SK-N-SH (cell line): ENCODE measurements around the gene PROM2. TPM values are rescaled to one million over a fixed set of nuclear protein-coding genes. Genes with fewer than 3 reads are reported as not detected.

ENCODE experiments used
- CTCF ChIA-PET: fragments of 300-600, 350-600 bp; formaldehyde crosslinking; extraction: SDS; loops from one replicate; lab custom pipeline; 2021; lab: Yijun Ruan, JAX
- POLR2A ChIA-PET: fragments of 350-600 bp; sonication (Branson Sonifier 250); formaldehyde crosslinking; extraction: SDS; loops from one replicate; lab custom pipeline; 2020; ENCODE audit warnings: antibody characterized with exemption, inconsistent platforms; lab: Yijun Ruan, JAX
- DNase-seq: peaks from one replicate; pipeline ENCODE4 v3.0.0; 2012
- H2AFZ ChIP-seq: fragments of 200-600 bp; sonication (generic); 2 replicates; pipeline ENCODE4 v1.8.1; 2016; ENCODE audit warnings: antibody characterized with exemption, mild to moderate bottlenecking, low read depth
- H3F3A ChIP-seq: fragments of 200-600 bp; sonication (generic); replicated peaks from 2 replicates; pipeline ENCODE3; 2016; ENCODE audit warnings: antibody characterized with exemption, mild to moderate bottlenecking; ENCODE audit not compliant: insufficient read depth
- H3K27ac ChIP-seq, 2 experiments: fragments of 200-500 bp in 1 of 2; fragments of 200-600 bp in 1 of 2; sonication (Bioruptor generic) in 1 of 2; sonication (generic), shearing (Covaris generic) in 1 of 2; 2 replicates each; pipeline versions ENCODE4 v1.5.1 to v1.6.1; 2014 to 2016; ENCODE audit warnings: low read depth in 2 of 2, inconsistent platforms in 1 of 2, low read length in 1 of 2, mild to moderate bottlenecking in 1 of 2, mixed read lengths in 1 of 2
- H3K27me3 ChIP-seq: fragments of 200-600 bp; sonication (generic), shearing (Covaris generic); 2 replicates; pipeline ENCODE4 v1.6.1; 2016; ENCODE audit warnings: mixed run types; ENCODE audit not compliant: insufficient read depth
- H3K36me3 ChIP-seq, 2 experiments: fragments of 200-500 bp in 1 of 2; fragments of 200-600 bp in 1 of 2; sonication (Bioruptor generic) in 1 of 2; sonication (generic) in 1 of 2; replicated peaks in 1 of 2; 2 replicates each; pipeline versions ENCODE3 to v1.5.1; 2014 to 2016; ENCODE audit warnings: low read length in 1 of 2, mild to moderate bottlenecking in 1 of 2; ENCODE audit not compliant: insufficient read depth in 2 of 2, control insufficient read depth in 1 of 2
- H3K4me1 ChIP-seq, 2 experiments: fragments of 200-500 bp in 1 of 2; fragments of 200-600 bp in 1 of 2; sonication (Bioruptor generic) in 1 of 2; sonication (generic), shearing (Covaris generic) in 1 of 2; 2 replicates each; pipeline versions ENCODE4 v1.5.1 to v1.6.1; 2014 to 2016; ENCODE audit warnings: low read depth in 1 of 2, low read length in 1 of 2, mixed run types in 1 of 2; ENCODE audit not compliant: insufficient read depth in 2 of 2, control insufficient read depth in 1 of 2
- H3K4me2 ChIP-seq: fragments of 200-600 bp; sonication (generic), shearing (Covaris generic); 2 replicates; pipeline ENCODE4 v1.6.1; 2017; ENCODE audit warnings: mixed run types
- H3K4me3 ChIP-seq, 2 experiments: fragments of 200-500 bp in 1 of 2; fragments of 200-600 bp in 1 of 2; sonication (Bioruptor generic) in 1 of 2; sonication (generic), shearing (Covaris generic) in 1 of 2; 2 replicates each; pipeline versions ENCODE4 v1.5.1 to v1.8.1; 2014 to 2016; ENCODE audit warnings: low read depth in 2 of 2, inconsistent platforms in 1 of 2, low read length in 1 of 2, mild to moderate bottlenecking in 1 of 2, mixed read lengths in 1 of 2, moderate library complexity in 1 of 2
- H3K79me2 ChIP-seq: fragments of 200-600 bp; sonication (generic); 2 replicates; pipeline ENCODE4 v1.8.1; 2017; ENCODE audit warnings: mild to moderate bottlenecking; ENCODE audit not compliant: insufficient read depth
- H3K9ac ChIP-seq: fragments of 200-600 bp; sonication (generic); 2 replicates; pipeline ENCODE4 v1.6.1; 2017; ENCODE audit warnings: mixed run types
- H3K9me2 ChIP-seq: fragments of 200-600 bp; sonication (generic); 2 replicates; pipeline ENCODE4 v1.6.1; 2017; ENCODE audit warnings: mixed run types
- H3K9me3 ChIP-seq: fragments of 200-600 bp; sonication (generic); 2 replicates; pipeline ENCODE4 v1.6.1; 2017; ENCODE audit warnings: mixed run types, mild to moderate bottlenecking, moderate library complexity
- H4K20me1 ChIP-seq: fragments of 200-600 bp; sonication (generic); 2 replicates; pipeline ENCODE4 v1.6.1; 2017; ENCODE audit warnings: mild to moderate bottlenecking, mixed run types; ENCODE audit not compliant: insufficient read depth
- ELF1 ChIP-seq: IDR thresholded peaks from 2 replicates; pipeline ENCODE4 v1.4.0; 2012
- EP300 ChIP-seq, 2 experiments: IDR thresholded peaks; 2 replicates each; pipeline versions ENCODE4 v1.4.0 to v1.6.1; 2012; ENCODE audit warnings: borderline replicate concordance in 1 of 2, low read depth in 1 of 2, low read length in 1 of 2
- FOSL2 ChIP-seq: IDR thresholded peaks from 2 replicates; pipeline ENCODE4 v1.4.0; 2012; ENCODE audit warnings: low read depth, mild to moderate bottlenecking, moderate library complexity, borderline replicate concordance
- FOXM1 ChIP-seq: IDR thresholded peaks from 2 replicates; pipeline ENCODE4 v1.4.0; 2012; ENCODE audit warnings: low read depth, mild to moderate bottlenecking
- GATA2 ChIP-seq: sonication (generic); formaldehyde crosslinking; IDR thresholded peaks from 2 replicates; pipeline ENCODE4 v1.5.0; 2020; ENCODE audit warnings: mild to moderate bottlenecking, missing genetic modification reagents
- JUND ChIP-seq: IDR thresholded peaks from 2 replicates; pipeline ENCODE4 v1.4.0; 2012
- NRF1 ChIP-seq: IDR thresholded peaks from 2 replicates; pipeline ENCODE4 v1.6.1; 2012; ENCODE audit warnings: low read depth, mild to moderate bottlenecking, low read length
- POLR2AphosphoS5 ChIP-seq: IDR thresholded peaks from 2 replicates; pipeline ENCODE4 v1.6.1; 2012; ENCODE audit warnings: low read depth, low read length
- RFX5 ChIP-seq: IDR thresholded peaks from 2 replicates; pipeline ENCODE4 v1.6.1; 2012; ENCODE audit warnings: mild to moderate bottlenecking, improper control_type of control experiment, low read length
- SIN3A ChIP-seq: IDR thresholded peaks from 2 replicates; pipeline ENCODE4 v1.6.1; 2012; ENCODE audit warnings: low read depth, mild to moderate bottlenecking, low read length, moderate library complexity, borderline replicate concordance
- TAF1 ChIP-seq: IDR thresholded peaks from 2 replicates; pipeline ENCODE4 v1.6.1; 2012; ENCODE audit warnings: low read depth, mild to moderate bottlenecking, low read length, moderate library complexity, borderline replicate concordance
- YY1 ChIP-seq: IDR thresholded peaks from 2 replicates; pipeline ENCODE4 v1.4.0; 2012; ENCODE audit warnings: low read depth, mild to moderate bottlenecking
- WGBS: methylation state at CpG from one replicate; pipeline ENCODE4 v1.1.6; 2017; ENCODE audit warnings: low lambda C conversion rate; 5-methylcytosine and 5-hydroxymethylcytosine counted together
- polyA plus RNA-seq, 3 experiments: library from polyadenylated mRNA; depleted of rRNA; stranded (reverse); fragments of >200 nt; gene quantifications; 2 replicates each; pipeline ENCODE4 v1.2.3, GENCODE V29; 2012
- TF ChIP-seq, protein P1 (sequence below): fragments of 200-600 bp; sonication (generic); IDR thresholded peaks from 2 replicates; pipeline ENCODE4 v1.6.1; 2017; ENCODE audit warnings: antibody characterized with exemption, mild to moderate bottlenecking, moderate library complexity
- TF ChIP-seq, protein P2 (sequence below): IDR thresholded peaks from 2 replicates; pipeline ENCODE4 v1.4.0; 2012; ENCODE audit warnings: low read depth, borderline replicate concordance
- TF ChIP-seq, protein P3 (sequence below): IDR thresholded peaks from 2 replicates; pipeline ENCODE4 v1.6.1; 2012; ENCODE audit warnings: mild to moderate bottlenecking, low read depth, low read length, moderate library complexity
- TF ChIP-seq, protein P4 (sequence below): IDR thresholded peaks from 2 replicates; pipeline ENCODE4; 2012

Gene PROM2
- polyA plus RNA-seq, 1 of the 3 experiments (the other 2 are of a cell fraction), result 0.38 TPM

DNA sequence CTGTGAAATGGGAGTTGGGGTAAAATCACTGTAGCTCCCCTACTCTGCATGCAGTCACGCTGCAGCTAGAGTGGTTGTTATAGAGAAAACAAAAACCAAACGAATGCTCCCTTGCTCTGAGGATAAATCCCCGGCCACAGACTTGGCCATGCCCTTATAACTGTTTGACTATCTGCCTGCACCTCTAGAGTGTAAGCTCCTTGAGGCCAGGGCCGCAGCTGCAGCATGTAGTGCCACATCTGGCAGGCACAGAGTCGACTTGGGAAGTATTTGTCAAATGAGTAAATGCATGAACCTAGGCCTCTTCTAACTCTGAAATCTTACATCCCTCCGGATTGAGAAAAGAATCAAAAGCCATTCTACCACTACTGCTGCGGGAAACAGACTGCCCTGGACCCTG, 58.8 kb downstream of the PROM2 start:
- Histone ChIP-seq H3K4me1 (no peaks in the 10 kb centered on the region; a peak in 1 of 4 replicates), H3F3A (no peaks in the 10 kb centered on the region), H3K27ac (peak overlapping the region in 1 of 2 experiments; percentile 62; a peak in 2 of 4 replicates), H3K9ac (no peak overlapping the region), H3K9me2 (no peaks in the 10 kb centered on the region), H3K4me3 (no peak overlapping the region), H3K79me2 (no peaks in the 10 kb centered on the region), H4K20me1 (no peaks in the 10 kb centered on the region), H3K27me3 (no peaks in the 10 kb centered on the region), H3K36me3 (no peaks in the 10 kb centered on the region), H3K9me3 (no peaks in the 10 kb centered on the region), H3K4me2 (no peak overlapping the region), H2AFZ (no peak overlapping the region)
- ChIA-PET POLR2A (no interaction called here), CTCF (no interaction called here)
- no peak for TF ChIP-seq FOSL2
- no peak for TF ChIP-seq POLR2AphosphoS5
- TF ChIP-seq, protein P1, sequence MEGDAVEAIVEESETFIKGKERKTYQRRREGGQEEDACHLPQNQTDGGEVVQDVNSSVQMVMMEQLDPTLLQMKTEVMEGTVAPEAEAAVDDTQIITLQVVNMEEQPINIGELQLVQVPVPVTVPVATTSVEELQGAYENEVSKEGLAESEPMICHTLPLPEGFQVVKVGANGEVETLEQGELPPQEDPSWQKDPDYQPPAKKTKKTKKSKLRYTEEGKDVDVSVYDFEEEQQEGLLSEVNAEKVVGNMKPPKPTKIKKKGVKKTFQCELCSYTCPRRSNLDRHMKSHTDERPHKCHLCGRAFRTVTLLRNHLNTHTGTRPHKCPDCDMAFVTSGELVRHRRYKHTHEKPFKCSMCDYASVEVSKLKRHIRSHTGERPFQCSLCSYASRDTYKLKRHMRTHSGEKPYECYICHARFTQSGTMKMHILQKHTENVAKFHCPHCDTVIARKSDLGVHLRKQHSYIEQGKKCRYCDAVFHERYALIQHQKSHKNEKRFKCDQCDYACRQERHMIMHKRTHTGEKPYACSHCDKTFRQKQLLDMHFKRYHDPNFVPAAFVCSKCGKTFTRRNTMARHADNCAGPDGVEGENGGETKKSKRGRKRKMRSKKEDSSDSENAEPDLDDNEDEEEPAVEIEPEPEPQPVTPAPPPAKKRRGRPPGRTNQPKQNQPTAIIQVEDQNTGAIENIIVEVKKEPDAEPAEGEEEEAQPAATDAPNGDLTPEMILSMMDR, result no peak
- TF ChIP-seq GATA2 (CRISPR knock-in tag), result no peak
- no peak for TF ChIP-seq FOXM1
- TF ChIP-seq, protein P2, sequence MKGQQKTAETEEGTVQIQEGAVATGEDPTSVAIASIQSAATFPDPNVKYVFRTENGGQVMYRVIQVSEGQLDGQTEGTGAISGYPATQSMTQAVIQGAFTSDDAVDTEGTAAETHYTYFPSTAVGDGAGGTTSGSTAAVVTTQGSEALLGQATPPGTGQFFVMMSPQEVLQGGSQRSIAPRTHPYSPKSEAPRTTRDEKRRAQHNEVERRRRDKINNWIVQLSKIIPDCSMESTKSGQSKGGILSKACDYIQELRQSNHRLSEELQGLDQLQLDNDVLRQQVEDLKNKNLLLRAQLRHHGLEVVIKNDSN, result no peak
- TF ChIP-seq EP300 (IDR thresholded peaks at IDR 0.05; ENCODE audit: borderline replicate concordance in 1 of 2, low read depth in 1 of 2, low read length in 1 of 2), result no peak
- TF ChIP-seq YY1, result no peak
- no peak for TF ChIP-seq TAF1
- TF ChIP-seq SIN3A, result no peak
- TF ChIP-seq ELF1, result no peak
- TF ChIP-seq JUND, result no peak
- TF ChIP-seq NRF1, result no peak
- TF ChIP-seq, protein P3, sequence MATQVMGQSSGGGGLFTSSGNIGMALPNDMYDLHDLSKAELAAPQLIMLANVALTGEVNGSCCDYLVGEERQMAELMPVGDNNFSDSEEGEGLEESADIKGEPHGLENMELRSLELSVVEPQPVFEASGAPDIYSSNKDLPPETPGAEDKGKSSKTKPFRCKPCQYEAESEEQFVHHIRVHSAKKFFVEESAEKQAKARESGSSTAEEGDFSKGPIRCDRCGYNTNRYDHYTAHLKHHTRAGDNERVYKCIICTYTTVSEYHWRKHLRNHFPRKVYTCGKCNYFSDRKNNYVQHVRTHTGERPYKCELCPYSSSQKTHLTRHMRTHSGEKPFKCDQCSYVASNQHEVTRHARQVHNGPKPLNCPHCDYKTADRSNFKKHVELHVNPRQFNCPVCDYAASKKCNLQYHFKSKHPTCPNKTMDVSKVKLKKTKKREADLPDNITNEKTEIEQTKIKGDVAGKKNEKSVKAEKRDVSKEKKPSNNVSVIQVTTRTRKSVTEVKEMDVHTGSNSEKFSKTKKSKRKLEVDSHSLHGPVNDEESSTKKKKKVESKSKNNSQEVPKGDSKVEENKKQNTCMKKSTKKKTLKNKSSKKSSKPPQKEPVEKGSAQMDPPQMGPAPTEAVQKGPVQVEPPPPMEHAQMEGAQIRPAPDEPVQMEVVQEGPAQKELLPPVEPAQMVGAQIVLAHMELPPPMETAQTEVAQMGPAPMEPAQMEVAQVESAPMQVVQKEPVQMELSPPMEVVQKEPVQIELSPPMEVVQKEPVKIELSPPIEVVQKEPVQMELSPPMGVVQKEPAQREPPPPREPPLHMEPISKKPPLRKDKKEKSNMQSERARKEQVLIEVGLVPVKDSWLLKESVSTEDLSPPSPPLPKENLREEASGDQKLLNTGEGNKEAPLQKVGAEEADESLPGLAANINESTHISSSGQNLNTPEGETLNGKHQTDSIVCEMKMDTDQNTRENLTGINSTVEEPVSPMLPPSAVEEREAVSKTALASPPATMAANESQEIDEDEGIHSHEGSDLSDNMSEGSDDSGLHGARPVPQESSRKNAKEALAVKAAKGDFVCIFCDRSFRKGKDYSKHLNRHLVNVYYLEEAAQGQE, result no peak
- TF ChIP-seq, protein P4, sequence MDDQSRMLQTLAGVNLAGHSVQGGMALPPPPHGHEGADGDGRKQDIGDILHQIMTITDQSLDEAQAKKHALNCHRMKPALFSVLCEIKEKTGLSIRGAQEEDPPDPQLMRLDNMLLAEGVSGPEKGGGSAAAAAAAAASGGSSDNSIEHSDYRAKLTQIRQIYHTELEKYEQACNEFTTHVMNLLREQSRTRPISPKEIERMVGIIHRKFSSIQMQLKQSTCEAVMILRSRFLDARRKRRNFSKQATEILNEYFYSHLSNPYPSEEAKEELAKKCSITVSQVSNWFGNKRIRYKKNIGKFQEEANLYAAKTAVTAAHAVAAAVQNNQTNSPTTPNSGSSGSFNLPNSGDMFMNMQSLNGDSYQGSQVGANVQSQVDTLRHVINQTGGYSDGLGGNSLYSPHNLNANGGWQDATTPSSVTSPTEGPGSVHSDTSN, result no peak
- no peak for TF ChIP-seq RFX5
- DNase-seq, result no peak
- WGBS, result 34% methylated on average over 5 of the region's 7 CpGs
